ENCODE data around the gene CFAP45.

DNA sequence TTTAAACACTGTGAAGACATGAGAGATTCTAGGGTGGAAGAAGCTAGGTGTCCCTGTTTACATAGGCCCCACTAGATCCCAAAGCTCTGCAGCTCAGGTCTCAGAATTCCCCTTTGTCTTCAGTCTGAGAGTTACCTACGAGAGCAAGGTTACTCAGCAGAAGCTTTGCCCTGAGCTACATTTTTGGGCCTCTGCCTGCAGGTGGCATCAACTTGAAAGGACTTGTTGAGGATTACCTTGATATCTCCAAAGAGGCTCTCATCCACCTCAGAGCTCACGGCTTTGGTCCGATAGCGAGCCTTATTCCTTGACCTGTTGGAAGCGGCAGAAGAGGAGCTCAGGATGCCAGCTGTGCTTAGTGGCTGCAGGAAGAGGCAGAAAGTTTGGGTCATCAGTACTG lies 7.0 kb downstream of the CFAP45 start:
- TF ChIP-seq, protein P1, sequence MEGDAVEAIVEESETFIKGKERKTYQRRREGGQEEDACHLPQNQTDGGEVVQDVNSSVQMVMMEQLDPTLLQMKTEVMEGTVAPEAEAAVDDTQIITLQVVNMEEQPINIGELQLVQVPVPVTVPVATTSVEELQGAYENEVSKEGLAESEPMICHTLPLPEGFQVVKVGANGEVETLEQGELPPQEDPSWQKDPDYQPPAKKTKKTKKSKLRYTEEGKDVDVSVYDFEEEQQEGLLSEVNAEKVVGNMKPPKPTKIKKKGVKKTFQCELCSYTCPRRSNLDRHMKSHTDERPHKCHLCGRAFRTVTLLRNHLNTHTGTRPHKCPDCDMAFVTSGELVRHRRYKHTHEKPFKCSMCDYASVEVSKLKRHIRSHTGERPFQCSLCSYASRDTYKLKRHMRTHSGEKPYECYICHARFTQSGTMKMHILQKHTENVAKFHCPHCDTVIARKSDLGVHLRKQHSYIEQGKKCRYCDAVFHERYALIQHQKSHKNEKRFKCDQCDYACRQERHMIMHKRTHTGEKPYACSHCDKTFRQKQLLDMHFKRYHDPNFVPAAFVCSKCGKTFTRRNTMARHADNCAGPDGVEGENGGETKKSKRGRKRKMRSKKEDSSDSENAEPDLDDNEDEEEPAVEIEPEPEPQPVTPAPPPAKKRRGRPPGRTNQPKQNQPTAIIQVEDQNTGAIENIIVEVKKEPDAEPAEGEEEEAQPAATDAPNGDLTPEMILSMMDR (IDR thresholded peaks at IDR 0.05) = no peak
- TF ChIP-seq POLR2A (IDR thresholded peaks at IDR 0.05) = no peak
